ENCODE data around the gene SRGAP2C. TPM values are rescaled to one million over a fixed set of nuclear protein-coding genes. Genes with fewer than 3 reads are reported as not detected.
"Not testable (repeated sequence)": the region's sequence is repeated elsewhere in the genome, so short reads cannot be mapped to it uniquely, and the experiment has no call there.

Gene SRGAP2C
- total RNA-seq, 1 donor from 2014 or later, result 69.9 TPM

DNA sequence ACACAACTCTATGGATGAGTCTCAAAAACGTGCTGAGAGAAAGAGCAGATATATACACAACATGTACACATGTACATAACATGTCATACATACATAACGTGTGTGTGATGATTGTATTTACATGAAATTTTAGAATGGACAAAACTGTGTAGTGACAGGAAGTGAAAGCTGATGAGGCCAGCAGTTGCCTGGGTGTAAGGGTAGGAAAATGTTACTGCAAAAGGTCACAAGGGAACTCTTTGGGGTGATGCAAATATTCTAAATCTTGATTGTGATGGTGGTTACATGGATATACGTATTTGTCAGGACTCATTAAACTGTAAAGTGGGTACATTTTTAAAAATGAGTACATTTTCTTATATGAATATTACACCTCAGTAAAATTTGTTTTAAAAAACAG lies 236.7 kb downstream of the SRGAP2C start:
- DNase-seq (ENCODE audit: low spot score); intact Hi-C loops (cut with DNase I): not testable (repeated sequence)
- peak; percentile 34 for ATAC-seq

DNA sequence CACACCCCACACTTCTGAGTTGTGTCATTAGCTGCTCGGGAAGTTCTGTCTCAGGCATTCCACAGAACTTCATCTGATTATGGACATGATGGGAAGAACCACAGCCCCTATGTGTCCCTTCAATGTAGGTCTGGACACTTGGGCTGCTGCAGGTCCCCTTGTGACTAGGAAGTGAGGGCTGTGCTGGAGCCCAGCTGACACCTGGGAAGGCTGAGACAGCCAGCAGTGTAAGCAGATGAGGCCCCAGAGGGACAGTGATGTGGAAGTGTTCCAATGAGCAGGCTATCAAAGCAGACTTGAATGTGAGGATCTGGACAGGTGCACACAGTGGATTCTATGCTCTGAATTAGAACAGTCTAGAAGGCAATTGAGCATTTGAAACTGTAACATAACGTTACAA lies 239.2 kb downstream of the SRGAP2C start:
- intact Hi-C loops (cut with DNase I); DNase-seq (ENCODE audit: low spot score); ATAC-seq: not testable (repeated sequence)

DNA sequence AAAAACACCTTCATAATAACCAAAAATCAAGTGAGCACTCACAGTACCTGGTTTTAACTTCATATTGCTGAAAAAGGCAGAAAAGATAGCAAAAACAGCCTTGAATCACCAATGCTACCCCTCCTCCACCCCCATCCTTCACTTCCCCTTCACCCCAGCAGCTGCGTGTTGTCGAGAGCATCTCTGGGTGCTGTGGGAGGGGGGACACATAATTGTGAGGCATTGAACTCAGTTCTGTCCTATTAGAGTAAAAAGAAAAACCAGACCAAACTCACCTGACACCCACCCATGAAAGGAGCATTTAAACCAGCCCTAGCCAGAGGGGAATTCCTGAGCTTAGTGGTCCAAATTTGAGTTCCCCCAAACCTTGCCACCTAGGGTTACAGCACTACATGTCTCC lies 248.7 kb downstream of the SRGAP2C start:
- ATAC-seq; DNase-seq (ENCODE audit: low spot score); intact Hi-C loops (cut with DNase I): not testable (repeated sequence)

DNA sequence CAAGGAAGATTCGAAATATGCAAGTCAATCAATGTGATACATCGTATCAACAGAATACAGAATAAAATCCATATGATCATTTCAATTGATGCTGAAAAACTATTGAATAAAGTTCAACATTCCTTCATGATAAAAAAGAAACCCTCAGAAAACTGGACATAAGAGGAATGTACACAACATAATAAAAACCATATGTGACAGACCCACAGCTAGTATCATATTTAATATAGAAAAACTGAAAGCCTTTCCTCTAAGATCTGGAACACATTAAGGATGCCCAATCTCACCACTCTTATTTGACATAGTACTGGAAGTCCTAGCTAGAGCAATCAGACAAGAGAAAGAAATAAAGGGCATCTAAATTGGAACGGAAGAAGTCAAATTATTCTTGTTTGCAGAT lies 254.1 kb downstream of the SRGAP2C start:
- DNase-seq (ENCODE audit: low spot score); ATAC-seq; intact Hi-C loops (cut with DNase I): not testable (repeated sequence)

DNA sequence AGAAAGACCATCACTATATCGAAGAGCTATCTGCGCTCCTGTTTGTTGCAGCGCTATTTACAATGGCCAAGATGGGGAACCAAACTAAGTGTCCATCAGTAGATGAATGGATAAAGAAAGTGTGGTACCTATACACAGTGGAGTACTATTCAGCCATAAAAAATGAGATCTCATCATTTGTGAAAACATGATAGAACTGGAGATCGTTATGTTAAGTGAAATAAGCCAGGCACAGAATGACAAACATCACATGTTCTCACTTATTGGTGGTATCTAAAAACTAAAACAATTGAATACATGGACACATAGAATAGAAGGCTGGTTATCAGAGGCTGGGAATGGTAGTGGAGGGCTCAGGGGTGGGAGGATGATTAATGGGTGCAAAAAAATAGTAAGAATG lies 256.2 kb downstream of the SRGAP2C start:
- ATAC-seq (no peak), DNase-seq (ENCODE audit: low spot score) (no peak)
- intact Hi-C loops (cut with DNase I), result no loop called here

Other genes starting within 250 kb of the SRGAP2C start
- gene FAM72B, start 635 bp upstream of the SRGAP2C start, total RNA-seq, result 0.89 TPM